Peyer's patch (tissue), 4 donors: Measurements from ENCODE around the gene PARS2.

Experiments
- POLR2A ChIP-seq, 2 donors: fragments of 450-650 bp; IDR thresholded peaks; one replicate each; pipeline ENCODE4 v1.5.1; 2017; ENCODE audit warnings: antibody characterized with exemption in 2 of 2, mild to moderate bottlenecking in 2 of 2, moderate library complexity in 2 of 2
- TF ChIP-seq, protein P1 (sequence below), 6 experiments: fragments of 450-650 bp in 4 of 6; fragments of 200-600 bp in 2 of 6; sonication (generic) in 1 of 6; IDR thresholded peaks; one replicate each; pipeline ENCODE4 v1.5.1; 2017 to 2019; ENCODE audit warnings: antibody characterized with exemption in 6 of 6, mild to moderate bottlenecking in 3 of 6, moderate library complexity in 1 of 6

DNA sequence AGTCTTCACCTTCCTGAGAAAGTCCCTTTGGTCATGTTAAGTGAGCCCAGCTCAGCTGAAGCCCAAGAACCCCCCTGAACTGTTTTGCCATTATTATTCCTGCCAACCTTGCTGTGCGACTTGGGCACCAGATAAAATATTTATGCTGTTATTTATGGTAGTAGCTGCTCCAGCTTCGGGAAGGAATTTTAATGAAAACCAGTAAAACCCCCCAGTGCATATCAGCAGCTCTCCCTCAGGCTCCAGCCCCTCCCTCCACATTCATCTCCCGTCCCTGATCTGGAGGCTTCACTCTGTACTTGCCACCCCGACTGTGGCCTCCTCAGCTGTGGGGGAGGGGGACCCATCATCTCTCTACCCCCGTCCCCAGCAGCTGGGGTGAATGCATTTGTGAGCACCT lies 24.1 kb upstream of the PARS2 start:
- TF ChIP-seq, protein P1, sequence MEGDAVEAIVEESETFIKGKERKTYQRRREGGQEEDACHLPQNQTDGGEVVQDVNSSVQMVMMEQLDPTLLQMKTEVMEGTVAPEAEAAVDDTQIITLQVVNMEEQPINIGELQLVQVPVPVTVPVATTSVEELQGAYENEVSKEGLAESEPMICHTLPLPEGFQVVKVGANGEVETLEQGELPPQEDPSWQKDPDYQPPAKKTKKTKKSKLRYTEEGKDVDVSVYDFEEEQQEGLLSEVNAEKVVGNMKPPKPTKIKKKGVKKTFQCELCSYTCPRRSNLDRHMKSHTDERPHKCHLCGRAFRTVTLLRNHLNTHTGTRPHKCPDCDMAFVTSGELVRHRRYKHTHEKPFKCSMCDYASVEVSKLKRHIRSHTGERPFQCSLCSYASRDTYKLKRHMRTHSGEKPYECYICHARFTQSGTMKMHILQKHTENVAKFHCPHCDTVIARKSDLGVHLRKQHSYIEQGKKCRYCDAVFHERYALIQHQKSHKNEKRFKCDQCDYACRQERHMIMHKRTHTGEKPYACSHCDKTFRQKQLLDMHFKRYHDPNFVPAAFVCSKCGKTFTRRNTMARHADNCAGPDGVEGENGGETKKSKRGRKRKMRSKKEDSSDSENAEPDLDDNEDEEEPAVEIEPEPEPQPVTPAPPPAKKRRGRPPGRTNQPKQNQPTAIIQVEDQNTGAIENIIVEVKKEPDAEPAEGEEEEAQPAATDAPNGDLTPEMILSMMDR (IDR thresholded peaks at IDR 0.05): no peak
- TF ChIP-seq POLR2A (IDR thresholded peaks at IDR 0.05): no peak
